HG02938 (cell line): Measurements from ENCODE around the gene MRPL22.
"Not testable (repeated sequence)": the region's sequence is repeated elsewhere in the genome, so short reads cannot be mapped to it uniquely, and the experiment has no call there.

Experiments used
- ATAC-seq: cut with Tn5 transposase; IDR thresholded peaks from one replicate; pipeline ENCODE4 v1.9.1; 2021; ENCODE audit warnings: mild to moderate bottlenecking, moderate library complexity; ENCODE audit not compliant: unreplicated experiment

MRPL22 gene

DNA sequence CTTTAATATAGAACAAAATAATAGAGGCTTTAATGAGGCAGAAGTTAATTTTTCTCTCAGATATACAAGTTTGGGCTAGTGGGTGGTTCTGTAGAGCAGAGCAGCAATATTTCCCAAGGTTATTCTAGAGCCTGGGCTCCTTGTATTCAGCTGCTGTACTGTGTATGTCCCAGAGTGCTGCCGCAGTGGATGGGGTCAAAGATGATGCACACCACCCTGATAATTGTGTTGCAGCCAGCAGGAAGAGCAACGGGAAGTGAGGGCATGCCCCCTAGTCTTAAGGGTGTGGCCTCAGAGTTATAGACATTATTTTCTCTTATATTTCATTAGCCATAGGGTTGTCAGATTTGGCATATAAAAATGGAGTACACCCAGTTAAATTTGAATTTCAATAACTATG lies 48.8 kb downstream of the MRPL22 start:
- no peak for ATAC-seq

GRCh38 chr5:154993461-154993860 lies 52.6 kb downstream of the MRPL22 start:
- no peak for ATAC-seq

DNA sequence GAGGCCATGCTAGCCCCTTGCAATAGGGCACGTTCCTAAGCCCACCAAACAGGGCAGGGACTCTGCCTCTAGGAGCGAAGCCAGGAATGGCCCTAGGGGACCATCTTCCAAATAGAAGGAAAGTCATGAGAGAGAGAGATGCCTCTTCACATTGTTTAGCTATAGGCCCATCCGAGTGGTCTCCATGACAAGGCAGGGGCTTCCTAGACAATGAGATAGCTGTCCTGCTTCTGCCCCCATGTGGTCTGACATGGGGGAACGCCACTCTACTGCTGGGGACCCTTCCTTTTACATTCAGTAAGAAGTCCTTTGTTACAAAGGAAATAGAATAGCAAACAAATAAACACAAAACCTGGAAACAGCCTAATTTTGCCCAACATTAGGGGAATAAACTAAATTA lies 54.8 kb downstream of the MRPL22 start:
- ATAC-seq: no peak

GRCh38 chr5:154997746-154998145 lies 56.9 kb downstream of the MRPL22 start:
- ATAC-seq: no peak

DNA sequence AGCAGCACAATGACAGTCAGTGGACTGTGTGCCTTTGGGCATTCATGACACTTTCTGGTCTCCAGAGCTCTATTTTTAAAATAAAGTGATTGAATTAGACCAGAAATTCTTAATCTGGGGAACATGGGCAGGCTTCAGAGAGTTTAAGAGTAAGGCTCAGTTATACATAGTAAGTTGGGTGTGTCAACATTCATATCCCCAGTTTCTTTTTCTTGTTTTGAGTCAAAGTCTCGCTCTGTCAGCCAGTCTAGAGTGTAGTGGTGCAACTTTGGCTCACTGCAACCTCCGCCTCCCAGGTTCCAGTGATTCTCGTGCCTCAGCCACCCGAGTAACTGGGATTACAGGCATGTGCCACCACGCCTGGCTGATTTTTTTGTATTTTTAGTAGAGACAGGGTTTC lies 59.0 kb downstream of the MRPL22 start:
- ATAC-seq: no peak

- no peak for ATAC-seq
Observed at GRCh38 chr5:155001523-155001922, 60.6 kb downstream of the MRPL22 start.

DNA sequence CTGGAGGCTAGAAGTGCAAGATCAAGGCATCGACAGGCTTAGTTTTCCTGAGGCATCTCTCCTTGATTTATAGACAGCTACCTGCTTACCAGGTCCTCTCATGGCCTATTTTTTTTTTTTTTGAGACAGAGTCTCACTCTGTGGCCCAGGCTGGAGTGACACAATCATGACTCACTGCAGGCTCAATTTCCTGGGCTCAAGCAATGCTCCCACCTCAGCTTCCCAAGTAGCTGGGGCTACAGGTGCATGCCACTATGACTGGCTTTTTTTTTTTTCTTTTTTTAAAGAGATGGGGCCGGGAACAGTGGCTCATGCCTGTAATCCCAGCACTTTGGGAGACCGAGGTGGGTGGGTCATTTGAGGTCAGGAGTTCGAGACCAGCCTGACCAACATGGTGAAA lies 61.8 kb downstream of the MRPL22 start:
- not testable (repeated sequence) for ATAC-seq

DNA sequence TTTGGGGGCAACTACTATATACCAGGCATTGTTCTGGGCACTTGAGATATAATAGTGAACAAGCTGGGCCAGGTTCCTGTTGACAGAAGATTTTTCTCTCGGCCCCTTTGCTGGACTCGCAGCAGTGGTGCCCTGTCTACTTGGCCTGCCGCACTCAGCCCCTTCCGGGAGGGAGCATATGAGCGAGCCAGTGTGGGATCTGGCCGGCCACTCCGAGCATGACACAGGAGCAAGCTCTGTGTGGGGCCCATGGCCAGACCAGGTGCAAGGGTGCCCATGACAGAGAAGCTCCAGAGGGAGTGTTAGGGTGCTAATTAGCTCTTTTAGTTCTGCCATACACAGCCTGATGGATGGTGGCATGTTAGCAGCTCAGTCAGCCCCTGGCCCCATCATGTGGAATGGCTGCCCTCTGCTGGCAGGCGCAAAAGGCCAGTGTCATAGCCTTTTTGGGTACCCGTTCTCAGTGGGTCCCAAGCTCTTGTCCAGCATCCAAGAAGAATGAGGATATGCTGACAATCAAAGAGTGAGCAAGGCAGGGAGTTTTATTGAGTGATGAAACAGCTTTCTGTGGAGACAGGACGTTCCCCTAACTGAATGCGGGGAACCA lies 63.4 kb downstream of the MRPL22 start:
- ATAC-seq: no peak

DNA sequence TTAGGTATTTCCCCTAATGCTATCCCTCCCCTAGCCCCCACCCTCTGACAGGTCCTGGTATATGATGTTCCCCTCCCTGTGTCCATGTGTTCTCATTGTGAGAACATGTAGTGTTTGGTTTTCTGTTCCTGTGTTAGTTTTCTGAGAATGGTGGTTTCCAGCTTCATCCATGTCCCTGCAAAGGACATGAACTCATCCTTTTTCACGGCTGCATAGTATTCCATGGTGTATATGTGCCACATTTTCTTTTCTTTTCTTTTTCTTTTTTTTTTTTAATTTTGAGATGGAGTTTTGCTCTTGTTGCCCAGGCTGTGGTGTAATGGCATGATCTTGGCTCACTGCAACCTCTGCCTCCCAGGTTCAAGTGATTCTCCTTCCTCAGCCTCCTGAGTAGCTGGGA lies 65.4 kb downstream of the MRPL22 start:
- ATAC-seq: not testable (repeated sequence)

GRCh38 chr5:155008669-155009068 lies 67.8 kb downstream of the MRPL22 start:
- ATAC-seq: no peak

GRCh38 chr5:155010881-155011280 lies 70.0 kb downstream of the MRPL22 start:
- ATAC-seq: no peak

GRCh38 chr5:155013526-155013925 lies 72.7 kb downstream of the MRPL22 start, which contains the start of gene KIF4B:
TSS of gene KIF4B (plus strand) at chr5:155013755. CDS start at chr5:155013860, 105 bp downstream.
- ATAC-seq: no peak

DNA sequence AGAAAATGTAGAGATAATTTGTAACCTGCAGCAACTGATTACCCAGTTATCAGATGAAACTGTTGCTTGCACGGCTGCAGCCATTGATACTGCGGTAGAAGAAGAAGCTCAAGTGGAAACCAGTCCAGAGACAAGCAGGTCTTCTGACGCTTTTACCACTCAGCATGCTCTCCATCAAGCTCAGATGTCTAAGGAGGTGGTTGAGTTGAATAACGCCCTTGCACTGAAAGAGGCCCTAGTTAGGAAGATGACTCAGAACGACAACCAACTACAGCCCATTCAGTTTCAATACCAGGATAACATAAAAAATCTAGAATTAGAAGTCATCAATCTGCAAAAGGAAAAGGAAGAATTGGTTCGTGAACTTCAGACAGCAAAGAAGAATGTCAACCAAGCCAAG lies 74.4 kb downstream of the MRPL22 start:
- no peak for ATAC-seq

DNA sequence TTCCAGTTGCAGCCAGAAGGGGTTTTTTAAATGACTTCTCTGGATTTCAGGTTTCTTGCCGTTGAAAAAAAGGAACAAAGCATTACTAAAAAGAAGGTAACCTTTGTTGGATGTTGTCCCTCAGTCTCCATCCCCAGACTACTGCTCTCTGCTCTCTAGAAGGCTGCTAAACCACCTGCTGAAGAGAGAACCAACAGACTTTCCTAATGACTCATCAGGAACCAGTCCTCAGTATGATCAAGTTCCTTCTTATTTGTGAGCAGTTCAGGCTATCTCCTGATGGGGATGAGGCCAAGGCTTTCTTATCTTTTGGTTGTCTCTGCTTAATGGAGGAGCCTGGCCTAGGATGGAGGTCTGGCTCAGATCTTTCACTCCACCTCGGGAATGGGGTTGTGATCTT lies 76.7 kb downstream of the MRPL22 start:
- peak; percentile 98 for ATAC-seq
